DMS114 treated with DMSO at 0.1 percent for 48 hours (cell line): Measurements from ENCODE around the gene SERPINF2.
"Not testable (repeated sequence)": the region's sequence is repeated elsewhere in the genome, so short reads cannot be mapped to it uniquely, and the experiment has no call there.

Experiments
- DNase-seq: peaks from one replicate; lab custom pipeline; 2025; ENCODE audit not compliant: unreplicated experiment; lab: John Stamatoyannopoulos, UW

The SERPINF2 gene

DNA sequence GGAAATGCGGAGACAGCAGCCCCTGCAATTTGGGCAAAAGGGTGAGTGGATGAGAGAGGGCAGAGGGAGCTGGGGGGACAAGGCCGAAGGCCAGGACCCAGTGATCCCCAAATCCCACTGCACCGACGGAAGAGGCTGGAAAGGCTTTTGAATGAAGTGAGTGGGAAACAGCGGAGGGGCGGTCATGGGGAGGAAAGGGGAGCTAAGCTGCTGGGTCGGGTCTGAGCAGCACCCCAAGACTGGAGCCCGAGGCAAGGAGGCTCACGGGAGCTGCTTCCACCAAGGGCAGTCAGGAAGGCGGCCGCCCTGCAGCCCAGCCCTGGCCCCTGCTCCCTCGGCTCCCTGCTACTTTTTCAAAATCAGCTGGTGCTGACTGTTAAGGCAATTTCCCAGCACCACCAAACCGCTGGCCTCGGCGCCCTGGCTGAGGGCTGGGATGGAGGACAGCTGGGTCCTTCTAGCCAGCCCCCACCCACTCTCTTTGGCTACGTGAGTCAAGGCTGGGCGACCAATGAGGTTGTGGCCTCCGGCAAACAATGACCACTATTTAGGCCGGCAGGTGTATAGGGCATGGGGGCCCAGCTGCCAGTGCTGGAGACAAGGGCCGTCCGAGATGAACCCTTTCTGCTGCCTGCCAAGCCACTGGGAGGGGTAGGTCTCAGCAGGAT is 19.7 kb downstream of the SERPINF2 start:
- no peak for DNase-seq

DNA sequence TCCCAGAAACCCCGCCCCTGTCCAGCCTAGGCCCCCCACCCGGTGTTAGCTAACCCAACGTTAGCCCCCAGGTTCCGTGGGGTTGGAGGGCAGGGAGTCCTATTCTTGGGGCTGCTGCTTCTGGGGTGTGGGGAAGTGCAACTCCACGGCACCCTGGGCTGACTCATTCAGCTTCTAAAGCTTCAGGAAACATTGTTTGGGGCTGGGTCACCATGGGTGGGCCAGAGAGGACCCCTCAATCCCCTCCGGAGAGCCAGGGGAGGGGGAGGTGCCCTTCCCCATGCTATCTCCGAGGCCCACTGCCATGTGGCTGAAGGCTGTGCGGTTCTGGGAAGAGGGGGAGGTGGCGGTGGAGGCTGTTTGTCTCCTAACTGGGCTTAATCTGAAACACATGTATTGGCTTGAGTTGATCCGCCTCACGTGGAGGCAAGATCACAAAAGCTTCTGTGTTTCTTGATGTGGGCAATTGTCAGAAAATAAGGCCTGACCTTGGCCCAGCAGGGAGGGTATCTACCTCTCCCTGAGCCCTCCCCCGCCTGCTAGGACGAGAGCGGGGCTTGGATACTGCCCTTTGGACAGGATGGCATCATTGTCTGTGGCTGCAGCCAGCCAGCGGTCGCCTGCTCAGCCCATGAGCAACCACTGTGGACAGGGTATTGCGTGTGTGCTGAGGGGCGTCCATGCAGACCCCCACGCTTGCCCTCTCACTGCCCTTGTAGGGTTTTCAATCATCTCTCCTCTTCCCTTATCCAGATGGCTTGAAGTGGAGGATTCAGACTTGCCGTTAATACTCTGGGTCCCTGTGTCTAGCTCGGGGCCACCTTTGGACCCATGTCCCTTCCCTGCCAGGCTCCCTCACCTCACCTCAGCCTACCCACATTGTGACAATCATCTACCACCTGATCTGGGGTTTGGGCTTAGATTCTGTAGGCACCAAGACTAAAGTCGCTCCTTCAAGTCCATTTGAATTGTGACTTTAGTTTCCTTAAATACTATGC is 20.5 kb downstream of the SERPINF2 start:
- no peak for DNase-seq

DNA sequence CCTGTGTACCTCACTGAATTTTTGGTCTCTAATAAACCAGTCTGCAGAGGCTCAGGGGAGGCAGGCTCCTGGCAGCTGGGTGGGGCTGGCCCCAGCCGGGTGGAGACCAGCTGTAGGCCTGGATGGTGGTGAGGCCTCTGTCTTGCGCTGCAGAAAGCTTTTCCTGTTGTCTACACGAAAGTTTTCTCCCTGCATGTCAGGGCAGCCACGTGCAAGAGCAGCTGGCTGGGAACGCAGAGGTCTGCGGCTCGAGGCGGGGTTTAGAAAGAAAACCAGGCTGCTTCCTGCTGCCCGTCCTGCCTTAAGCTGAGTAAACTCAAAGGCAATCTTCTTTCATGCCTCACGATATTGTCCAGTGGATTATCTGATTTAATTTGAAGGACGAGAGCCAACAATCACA is 21.6 kb downstream of the SERPINF2 start:
- no peak for DNase-seq

DNA sequence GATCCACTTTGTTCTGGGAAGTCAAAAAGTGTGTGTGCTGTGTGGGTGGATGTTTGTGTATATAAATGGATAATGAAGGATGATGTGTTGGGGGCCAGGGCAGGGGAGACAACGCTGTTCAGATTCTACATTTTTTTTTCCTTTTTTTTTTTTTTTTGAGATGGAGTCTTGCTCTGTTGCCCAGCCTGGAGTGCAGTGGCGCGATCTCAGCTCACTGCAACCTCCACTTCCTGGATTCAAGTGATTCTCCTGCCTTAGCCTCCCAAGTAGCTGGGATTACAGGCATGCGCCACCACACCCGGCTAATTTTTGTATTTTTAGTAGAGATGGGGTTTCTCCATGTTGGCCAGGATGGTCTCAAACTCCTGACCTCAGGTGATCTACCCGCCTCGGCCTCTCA is 22.0 kb downstream of the SERPINF2 start:
- DNase-seq: not testable (repeated sequence)

DNA sequence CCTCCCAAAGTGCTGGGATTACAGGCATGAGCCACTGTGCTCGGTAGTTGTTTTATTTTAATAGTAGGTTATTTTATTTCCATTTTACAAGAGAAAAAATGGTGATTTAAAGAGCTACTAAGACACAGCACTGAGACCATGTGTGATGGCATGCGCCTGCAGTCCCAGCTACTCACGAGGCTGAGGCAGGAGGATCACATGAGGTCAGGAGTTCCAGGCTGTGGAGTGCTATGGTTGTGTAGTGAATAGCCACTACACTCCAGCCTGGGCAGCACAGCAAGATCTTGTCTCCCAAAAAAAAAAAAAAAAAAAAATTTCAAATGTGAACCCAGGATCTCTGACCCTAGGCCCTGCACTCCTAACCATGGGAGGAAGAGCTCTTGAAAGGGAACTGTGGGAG is 22.9 kb downstream of the SERPINF2 start:
- DNase-seq: no peak

DNA sequence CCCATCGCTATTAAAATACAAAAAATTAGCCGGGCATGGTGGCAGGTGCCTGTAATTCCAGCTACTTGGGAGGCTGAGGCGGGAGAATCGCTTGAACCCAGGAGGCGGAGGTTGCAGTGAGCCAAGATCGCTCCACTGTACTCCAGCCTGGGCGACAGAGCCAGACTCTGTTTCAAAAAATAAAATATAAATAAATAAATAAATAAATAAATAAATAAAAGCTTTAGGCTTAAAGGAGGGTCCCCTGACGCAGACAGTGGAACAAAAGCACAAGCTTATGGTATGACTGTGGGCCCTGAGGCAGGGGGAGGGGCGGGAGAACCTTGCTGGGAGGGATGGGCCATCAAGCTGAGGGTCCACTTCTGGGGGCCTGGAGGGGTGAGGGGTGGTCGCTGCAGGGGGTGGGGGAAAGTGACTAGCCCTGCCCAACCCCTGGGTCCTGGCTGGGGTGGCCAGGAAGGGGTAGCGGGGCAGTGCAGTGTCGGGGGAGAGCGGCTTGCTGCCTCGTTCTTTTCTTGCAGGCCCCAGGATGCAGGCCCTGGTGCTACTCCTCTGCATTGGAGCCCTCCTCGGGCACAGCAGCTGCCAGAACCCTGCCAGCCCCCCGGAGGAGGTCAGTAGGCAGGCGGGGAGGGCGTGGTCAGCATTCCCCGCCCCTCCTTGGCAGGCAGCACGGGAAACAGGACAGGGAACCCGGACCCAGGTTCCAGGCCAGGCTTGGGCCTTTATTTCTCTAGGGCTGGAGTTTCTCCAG is 23.9 kb downstream of the SERPINF2 start:
- no peak for DNase-seq

- no peak for DNase-seq
Measured at GRCh38 chr17:1767358-1767757, 24.7 kb downstream of the SERPINF2 start.

GRCh38 chr17:1769822-1770477 is 27.3 kb downstream of the SERPINF2 start:
- no peak for DNase-seq

DNA sequence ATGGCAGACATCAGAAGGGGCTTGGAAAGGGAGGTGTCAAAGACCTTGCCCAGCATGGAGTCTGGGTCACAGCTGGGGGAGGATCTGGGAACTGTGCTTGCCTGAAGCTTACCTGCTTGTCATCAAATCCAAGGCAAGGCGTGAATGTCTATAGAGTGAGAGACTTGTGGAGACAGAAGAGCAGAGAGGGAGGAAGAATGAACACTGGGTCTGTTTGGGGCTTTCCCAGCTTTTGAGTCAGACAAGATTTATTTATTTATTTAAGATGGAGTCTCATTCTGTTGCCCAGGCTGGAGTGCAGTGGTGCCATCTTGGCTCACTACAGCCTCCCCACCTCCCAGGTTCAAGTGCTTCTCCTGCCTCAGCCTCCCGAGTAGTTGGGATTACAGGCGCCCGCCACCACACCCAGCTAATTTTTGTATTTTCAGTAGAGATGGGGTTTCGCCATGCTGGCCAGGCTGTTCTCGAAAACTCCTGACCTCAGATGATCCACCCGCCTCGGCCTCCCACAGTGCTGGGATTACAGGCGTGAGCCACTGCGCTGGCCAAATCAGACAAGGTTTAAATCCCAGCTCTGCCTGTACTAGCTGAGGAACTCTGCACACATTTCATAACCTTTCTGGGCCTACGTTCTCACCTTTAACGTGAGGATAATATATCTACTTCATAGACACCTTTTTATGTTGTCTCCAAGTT is 30.5 kb downstream of the SERPINF2 start:
- DNase-seq: not testable (repeated sequence)

DNA sequence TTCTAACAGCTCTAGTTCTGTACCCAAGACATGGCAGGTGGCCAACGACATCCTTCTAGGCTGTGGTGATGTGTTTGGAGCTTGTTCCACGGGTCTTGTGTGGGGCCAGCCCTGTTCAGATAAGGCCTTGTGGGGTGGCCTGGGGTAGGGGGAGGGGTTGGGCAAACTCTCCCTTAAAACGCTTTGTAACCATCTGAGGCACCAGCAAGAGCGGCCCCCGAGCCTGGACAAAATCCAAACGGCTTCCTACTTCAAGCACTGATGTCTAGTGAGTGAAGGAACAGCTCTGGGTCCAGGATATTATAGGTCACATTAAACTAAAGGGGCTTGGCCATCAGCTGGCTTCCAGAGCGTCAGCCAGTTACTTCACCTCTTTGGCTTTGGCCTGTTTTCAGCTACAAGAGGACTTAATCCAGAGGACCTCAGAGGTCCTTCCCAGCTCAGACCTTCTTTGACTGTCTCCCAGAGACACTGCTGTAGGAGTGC is 31.1 kb downstream of the SERPINF2 start:
- no peak for DNase-seq

DNA sequence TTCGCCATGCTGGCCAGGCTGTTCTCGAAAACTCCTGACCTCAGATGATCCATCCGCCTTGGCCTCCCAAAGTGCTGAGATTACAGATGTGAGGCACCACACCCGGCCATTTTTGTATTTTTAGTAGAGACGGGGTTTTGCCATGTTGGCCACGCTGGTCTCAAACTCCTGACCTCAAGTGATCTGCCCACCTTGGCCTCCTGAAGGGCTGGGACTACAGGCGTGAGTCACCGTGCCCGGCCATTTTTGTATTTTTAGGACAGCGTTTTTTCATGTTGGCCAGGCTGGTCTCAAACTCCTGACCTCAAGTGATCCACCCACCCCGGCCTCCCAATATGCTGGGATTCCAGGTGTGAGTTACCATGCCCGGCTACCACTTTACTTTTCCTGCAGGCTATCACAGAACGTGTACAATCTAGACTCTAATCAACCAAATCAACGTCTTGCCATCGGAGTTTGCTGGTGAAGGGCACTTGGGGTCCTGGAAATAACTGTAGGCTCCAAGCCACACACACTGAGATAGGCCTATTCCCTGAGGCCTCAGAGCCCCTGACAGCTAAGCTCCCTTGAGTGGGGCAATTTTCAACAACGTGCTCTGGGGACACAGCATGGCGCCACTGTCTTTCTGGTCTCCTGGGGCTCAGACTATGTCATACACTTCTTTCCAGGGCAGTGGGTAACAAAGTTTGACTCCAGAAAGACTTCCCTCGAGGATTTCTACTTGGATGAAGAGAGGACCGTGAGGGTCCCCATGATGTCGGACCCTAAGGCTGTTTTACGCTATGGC is 31.9 kb downstream of the SERPINF2 start:
- no peak for DNase-seq

GRCh38 chr17:1776328-1776727 is 33.7 kb downstream of the SERPINF2 start:
- no peak for DNase-seq

- no peak for DNase-seq
Measured at GRCh38 chr17:1776857-1777256, 34.2 kb downstream of the SERPINF2 start.

- no peak for DNase-seq
Measured at GRCh38 chr17:1779571-1780131, 37.0 kb downstream of the SERPINF2 start.

DNA sequence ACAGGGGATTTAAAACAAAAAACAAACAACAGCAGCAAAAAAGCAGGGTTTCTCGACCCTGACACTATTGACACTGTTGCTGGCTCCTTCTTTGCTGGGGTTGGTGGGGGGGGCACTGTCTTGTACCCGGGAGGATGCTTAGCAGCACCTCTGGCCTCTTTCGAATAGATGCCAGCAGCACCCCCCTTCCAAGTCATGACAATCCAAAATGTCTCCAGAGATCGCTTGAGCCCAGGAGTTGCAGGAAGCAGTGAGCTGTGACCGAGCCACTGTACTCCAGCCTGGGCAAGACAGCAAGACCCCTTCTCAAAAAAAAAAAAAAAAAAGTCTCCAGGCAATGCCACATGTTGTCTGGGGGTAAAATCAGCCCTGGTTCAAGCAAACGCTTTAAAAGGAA is 39.5 kb downstream of the SERPINF2 start:
- no peak for DNase-seq

GRCh38 chr17:1783271-1783670 is 40.6 kb downstream of the SERPINF2 start:
- no peak for DNase-seq

DNA sequence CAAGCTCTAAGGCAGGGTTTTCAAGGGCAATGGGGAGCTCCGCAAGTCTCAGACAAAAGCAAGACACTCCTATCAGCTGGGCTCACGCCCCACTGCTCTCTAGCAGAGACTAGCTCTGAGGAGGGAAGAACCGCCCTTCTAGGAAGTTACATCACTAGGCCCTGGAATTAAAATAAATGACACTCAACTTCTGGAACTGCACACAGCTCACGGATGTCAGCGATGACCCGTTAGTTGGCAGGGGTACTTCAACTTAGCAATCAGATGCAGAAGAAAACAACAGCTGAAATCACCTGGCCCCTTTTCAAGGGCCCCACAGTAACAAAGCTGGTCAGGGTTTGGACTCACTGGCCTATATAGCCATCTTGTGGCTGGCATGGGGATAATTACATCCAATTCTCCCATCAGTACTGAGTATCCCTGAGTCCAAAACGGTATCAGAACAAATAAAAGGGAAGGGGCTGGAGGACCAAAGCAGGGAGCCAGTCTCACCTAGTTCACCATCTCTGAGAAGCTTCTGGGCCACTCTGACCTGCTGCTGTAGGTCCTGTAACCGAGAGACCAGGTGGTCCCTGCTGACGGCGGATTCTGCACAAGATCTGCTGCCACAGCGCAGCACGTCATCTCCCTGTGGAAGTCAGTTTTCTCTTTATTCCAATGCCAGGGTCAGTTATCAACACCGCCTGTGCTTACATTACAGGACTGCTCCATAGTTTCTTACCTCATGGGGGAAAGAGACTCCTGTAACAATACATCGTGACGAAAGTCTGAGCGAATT is 41.4 kb downstream of the SERPINF2 start:
- peak; percentile 12 for DNase-seq

DNA sequence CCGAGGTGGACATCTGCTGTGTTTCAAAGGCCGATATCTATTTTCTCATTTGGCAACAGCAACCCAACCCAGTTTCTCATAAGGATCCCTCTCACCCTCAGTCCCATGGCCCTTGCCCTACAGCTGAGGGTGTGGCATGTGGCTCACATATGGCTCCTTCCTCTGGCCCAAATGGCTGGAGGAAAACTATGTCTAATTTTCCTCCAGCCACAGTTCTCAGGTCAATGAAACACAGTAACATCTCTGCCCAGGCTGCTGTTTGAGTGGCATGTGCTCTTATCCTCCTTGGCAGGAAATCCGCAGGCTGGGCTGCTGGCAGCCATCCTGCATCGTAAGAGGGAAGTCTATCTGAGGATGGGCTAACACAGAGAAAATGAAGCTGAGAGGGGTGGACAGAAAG is 43.3 kb downstream of the SERPINF2 start:
- no peak for DNase-seq
